RWPE1 (cell line): ENCODE data around the gene TOP2A.

Experiments used
- CTCF ChIA-PET: fragments of 350-600 bp; sonication (Branson Sonifier 250); formaldehyde crosslinking; extraction: SDS; loops from one replicate; lab custom pipeline; 2021; lab: Yijun Ruan, JAX
- POLR2A ChIA-PET: fragments of 400-600 bp; formaldehyde crosslinking; extraction: SDS; loops from one replicate; lab custom pipeline; 2020; ENCODE audit warnings: antibody characterized with exemption; ENCODE audit not compliant: low non-redundant PET; lab: Yijun Ruan, JAX
- DNase-seq: peaks from one replicate; pipeline ENCODE4 v3.0.0; 2012; ENCODE audit warnings: low spot score
- H3K27ac ChIP-seq: fragments of 450-650 bp; 2 replicates; pipeline ENCODE4 v1.5.1; 2017
- TF ChIP-seq, protein P1 (sequence below): fragments of 450-650 bp; conservative IDR thresholded peaks from 2 replicates; pipeline ENCODE4 v1.5.1; 2017; ENCODE audit warnings: low read depth, mild to moderate bottlenecking

Gene TOP2A, protein sequence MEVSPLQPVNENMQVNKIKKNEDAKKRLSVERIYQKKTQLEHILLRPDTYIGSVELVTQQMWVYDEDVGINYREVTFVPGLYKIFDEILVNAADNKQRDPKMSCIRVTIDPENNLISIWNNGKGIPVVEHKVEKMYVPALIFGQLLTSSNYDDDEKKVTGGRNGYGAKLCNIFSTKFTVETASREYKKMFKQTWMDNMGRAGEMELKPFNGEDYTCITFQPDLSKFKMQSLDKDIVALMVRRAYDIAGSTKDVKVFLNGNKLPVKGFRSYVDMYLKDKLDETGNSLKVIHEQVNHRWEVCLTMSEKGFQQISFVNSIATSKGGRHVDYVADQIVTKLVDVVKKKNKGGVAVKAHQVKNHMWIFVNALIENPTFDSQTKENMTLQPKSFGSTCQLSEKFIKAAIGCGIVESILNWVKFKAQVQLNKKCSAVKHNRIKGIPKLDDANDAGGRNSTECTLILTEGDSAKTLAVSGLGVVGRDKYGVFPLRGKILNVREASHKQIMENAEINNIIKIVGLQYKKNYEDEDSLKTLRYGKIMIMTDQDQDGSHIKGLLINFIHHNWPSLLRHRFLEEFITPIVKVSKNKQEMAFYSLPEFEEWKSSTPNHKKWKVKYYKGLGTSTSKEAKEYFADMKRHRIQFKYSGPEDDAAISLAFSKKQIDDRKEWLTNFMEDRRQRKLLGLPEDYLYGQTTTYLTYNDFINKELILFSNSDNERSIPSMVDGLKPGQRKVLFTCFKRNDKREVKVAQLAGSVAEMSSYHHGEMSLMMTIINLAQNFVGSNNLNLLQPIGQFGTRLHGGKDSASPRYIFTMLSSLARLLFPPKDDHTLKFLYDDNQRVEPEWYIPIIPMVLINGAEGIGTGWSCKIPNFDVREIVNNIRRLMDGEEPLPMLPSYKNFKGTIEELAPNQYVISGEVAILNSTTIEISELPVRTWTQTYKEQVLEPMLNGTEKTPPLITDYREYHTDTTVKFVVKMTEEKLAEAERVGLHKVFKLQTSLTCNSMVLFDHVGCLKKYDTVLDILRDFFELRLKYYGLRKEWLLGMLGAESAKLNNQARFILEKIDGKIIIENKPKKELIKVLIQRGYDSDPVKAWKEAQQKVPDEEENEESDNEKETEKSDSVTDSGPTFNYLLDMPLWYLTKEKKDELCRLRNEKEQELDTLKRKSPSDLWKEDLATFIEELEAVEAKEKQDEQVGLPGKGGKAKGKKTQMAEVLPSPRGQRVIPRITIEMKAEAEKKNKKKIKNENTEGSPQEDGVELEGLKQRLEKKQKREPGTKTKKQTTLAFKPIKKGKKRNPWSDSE (N-terminal part only)

GRCh38 chr17:40417609-40418427, at the start of gene TOP2A:
Gene TOP2A (minus strand): TSS chr17:40417896. CDS start chr17:40417791, 105 bp downstream.
- CTCF ChIA-PET, result interaction anchor here (0.5 to 1.3 kb wide), 6 partner anchors 15 to 115 kb away, joined by 3 to 7 read pairs (median 4); no protein-coding TSS in a partner anchor
- POLR2A ChIA-PET, result interaction anchor here (0.5 kb wide), 1 partner anchor 83 kb away, joined by 3 read pairs; no protein-coding TSS in a partner anchor
- H3K27ac ChIP-seq, result peak within 1 kb of the TSS; percentile 87
- TF ChIP-seq, protein P1, sequence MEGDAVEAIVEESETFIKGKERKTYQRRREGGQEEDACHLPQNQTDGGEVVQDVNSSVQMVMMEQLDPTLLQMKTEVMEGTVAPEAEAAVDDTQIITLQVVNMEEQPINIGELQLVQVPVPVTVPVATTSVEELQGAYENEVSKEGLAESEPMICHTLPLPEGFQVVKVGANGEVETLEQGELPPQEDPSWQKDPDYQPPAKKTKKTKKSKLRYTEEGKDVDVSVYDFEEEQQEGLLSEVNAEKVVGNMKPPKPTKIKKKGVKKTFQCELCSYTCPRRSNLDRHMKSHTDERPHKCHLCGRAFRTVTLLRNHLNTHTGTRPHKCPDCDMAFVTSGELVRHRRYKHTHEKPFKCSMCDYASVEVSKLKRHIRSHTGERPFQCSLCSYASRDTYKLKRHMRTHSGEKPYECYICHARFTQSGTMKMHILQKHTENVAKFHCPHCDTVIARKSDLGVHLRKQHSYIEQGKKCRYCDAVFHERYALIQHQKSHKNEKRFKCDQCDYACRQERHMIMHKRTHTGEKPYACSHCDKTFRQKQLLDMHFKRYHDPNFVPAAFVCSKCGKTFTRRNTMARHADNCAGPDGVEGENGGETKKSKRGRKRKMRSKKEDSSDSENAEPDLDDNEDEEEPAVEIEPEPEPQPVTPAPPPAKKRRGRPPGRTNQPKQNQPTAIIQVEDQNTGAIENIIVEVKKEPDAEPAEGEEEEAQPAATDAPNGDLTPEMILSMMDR, result no peak
- DNase-seq, result peak; percentile 100

DNA sequence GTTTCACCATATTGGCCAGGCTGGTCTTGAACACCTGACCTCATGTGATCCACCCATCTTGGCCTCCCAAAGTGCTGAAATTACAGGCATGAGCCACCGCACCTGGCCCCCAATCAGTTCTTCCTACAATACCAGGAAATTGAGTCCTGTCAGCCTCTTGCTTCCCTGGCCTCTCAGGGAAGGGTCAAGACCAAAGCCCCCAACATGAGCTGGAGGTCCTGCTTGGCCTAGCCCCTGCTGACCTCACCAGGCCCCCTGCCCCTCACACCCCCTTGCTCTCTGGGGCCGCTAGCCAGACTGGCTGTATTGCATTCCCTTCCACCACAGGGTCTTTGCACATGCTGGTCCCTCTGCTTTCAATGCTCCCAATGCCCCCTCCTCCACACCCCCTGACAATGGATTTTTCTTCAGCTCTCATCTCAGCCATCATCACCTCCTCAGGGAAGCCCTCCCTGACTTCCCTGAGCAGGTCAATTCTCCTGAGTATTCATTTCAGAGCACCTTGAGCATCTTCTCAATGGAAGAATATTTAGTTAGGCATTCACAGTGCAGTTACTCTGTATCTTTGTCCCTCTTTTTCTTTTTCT, 49.7 kb upstream of the TOP2A start:
- POLR2A ChIA-PET, result no interaction called here
- TF ChIP-seq, protein P1, result no peak
- DNase-seq, result no peak
- CTCF ChIA-PET, result no interaction called here
- H3K27ac ChIP-seq, result no peak overlapping the region

DNA sequence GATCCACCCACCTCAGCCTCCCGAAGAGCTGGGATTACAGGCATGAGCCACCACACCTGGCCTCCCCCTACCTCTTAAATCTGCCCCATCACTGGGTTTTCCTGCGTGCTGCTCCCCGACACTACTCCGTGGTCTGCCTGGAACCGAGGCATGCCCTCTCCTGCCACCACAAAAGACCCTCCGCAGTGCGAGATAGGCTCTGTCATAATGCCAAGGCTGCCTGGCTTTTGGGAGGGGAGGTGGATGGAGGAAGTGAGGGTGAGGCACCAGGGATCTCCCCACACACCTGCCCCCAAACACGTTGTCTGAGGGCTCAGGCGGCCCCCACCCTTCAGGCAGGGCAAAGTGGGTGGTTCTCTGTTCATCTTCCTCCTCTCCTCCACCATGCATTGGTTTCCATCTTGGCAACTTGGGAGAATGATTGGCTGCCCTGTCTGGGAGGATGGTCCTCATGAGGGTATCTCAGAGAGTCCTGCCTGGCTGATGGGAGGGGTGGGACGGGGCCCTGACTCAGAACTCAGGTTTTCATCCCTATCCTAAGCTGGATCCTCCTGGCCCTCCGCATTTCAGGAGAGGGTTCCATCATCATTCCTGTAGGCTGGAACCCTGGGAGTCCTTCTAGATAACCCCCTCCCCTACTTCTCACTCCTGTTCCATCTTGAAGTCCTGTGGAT, 48.7 kb upstream of the TOP2A start:
- DNase-seq, result no peak
- ChIA-PET CTCF (no interaction called here), POLR2A (no interaction called here)
- H3K27ac ChIP-seq, result no peak overlapping the region
- TF ChIP-seq, protein P1, result no peak

GRCh38 chr17:40464392-40464855, 46.7 kb upstream of the TOP2A start:
- TF ChIP-seq, protein P1, result no peak
- DNase-seq, result no peak
- H3K27ac ChIP-seq, result no peak overlapping the region
- ChIA-PET POLR2A (no interaction called here), CTCF (interaction anchor here (0.6 kb wide), 1 partner anchor 1185 kb away, joined by 3 read pairs; no protein-coding TSS in a partner anchor)

DNA sequence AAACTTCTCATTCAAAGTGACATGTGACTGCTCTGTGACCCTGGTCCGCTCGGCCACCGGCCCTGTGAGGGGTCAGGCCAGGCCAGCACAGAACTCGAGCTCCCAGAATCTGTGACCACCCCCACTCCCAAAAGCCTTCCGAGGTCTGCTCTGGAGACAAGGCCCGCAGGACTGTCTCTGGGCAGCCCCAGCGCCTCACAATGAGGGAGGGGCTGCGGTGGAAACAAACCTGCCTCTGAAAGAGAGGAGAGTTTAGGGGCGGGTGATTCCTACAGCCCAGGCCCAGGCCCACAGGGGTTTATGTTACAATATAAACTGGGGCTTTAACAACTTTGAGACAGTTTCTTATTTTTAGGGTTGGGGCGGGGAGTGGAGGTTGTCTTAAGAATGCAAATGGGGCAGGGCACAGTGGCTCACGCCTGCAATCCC, 45.4 kb upstream of the TOP2A start:
- H3K27ac ChIP-seq, result 0 out of 2 replicates have a peak overlapping the region, but pooled peaks have one; percentile 7
- TF ChIP-seq, protein P1, result no peak
- ChIA-PET POLR2A (no interaction called here), CTCF (no interaction called here)
- DNase-seq, result no peak
